Measurements from ENCODE around the gene RAB11FIP4.

RAB11FIP4 gene

DNA sequence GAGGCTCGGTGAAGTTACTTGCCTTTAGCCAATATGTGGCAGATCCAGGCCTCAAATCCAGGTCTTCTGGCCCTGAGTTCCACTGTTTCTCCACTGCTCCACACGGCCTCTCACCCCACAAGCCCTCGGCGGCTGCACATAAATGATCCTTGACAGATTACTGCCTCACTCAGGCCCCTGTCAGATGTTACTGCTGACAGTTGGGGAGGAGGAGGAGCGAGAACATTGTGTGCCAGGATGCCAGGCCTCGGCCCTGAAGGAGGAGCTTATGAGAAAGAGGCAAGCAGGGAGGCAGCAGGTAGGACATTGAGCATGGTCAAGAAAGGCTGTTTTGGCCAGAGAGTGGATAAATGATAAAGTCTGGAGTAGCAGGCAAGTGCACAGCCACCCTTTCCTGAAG is 88.6 kb downstream of the RAB11FIP4 start:
- no peaks in the 10 kb centered on the region for H3K27me3 ChIP-seq (ENCODE audit: insufficient read depth, low read depth, severe bottlenecking)
- TF ChIP-seq, protein P1, sequence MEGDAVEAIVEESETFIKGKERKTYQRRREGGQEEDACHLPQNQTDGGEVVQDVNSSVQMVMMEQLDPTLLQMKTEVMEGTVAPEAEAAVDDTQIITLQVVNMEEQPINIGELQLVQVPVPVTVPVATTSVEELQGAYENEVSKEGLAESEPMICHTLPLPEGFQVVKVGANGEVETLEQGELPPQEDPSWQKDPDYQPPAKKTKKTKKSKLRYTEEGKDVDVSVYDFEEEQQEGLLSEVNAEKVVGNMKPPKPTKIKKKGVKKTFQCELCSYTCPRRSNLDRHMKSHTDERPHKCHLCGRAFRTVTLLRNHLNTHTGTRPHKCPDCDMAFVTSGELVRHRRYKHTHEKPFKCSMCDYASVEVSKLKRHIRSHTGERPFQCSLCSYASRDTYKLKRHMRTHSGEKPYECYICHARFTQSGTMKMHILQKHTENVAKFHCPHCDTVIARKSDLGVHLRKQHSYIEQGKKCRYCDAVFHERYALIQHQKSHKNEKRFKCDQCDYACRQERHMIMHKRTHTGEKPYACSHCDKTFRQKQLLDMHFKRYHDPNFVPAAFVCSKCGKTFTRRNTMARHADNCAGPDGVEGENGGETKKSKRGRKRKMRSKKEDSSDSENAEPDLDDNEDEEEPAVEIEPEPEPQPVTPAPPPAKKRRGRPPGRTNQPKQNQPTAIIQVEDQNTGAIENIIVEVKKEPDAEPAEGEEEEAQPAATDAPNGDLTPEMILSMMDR (IDR thresholded peaks at IDR 0.05; ENCODE audit: low read depth, low read length) = no peak

GRCh38 chr17:31480904-31481782 is 89.7 kb downstream of the RAB11FIP4 start:
- no peak for DNase-seq
- no peak overlapping the region for H3K4me3 ChIP-seq (ENCODE audit: low read depth, low read length)
- H3K27ac ChIP-seq = no peak overlapping the region
- TF ChIP-seq, protein P1 (IDR thresholded peaks at IDR 0.05; ENCODE audit: low read depth, low read length) = no peak
- no peaks in the 10 kb centered on the region for H3K9me3 ChIP-seq (ENCODE audit: severe bottlenecking)
- H3K36me3 ChIP-seq = no peaks in the 10 kb centered on the region
- no peaks in the 10 kb centered on the region for H3K27me3 ChIP-seq (ENCODE audit: insufficient read depth, low read depth, severe bottlenecking)

More for the DNA sequence above, 88.6 kb downstream of the RAB11FIP4 start:
- peak; percentile 56 for DNase-seq
- Histone ChIP-seq H3K36me3 (no peaks in the 10 kb centered on the region), H3K4me3 (ENCODE audit: low read depth, low read length) (no peak overlapping the region), H3K27ac (no peak overlapping the region), H3K9me3 (ENCODE audit: severe bottlenecking) (no peaks in the 10 kb centered on the region)

GRCh38 chr17:31481783-31482081 is 90.3 kb downstream of the RAB11FIP4 start:
- no peak overlapping the region for H3K4me3 ChIP-seq (ENCODE audit: low read depth, low read length)
- H3K9me3 ChIP-seq (ENCODE audit: severe bottlenecking) = no peaks in the 10 kb centered on the region
- no peaks in the 10 kb centered on the region for H3K27me3 ChIP-seq (ENCODE audit: insufficient read depth, low read depth, severe bottlenecking)
- TF ChIP-seq, protein P1 (IDR thresholded peaks at IDR 0.05; ENCODE audit: low read depth, low read length) = no peak
- no peaks in the 10 kb centered on the region for H3K36me3 ChIP-seq
- DNase-seq = no peak
- no peak overlapping the region for H3K27ac ChIP-seq

- no peaks in the 10 kb centered on the region for H3K27me3 ChIP-seq (ENCODE audit: insufficient read depth, low read depth, severe bottlenecking)
These were observed 93.3 kb downstream of the RAB11FIP4 start for GRCh38 chr17:31484821-31485220.

GRCh38 chr17:31486351-31487062 is 95.0 kb downstream of the RAB11FIP4 start:
- H3K4me3 ChIP-seq (ENCODE audit: low read depth, low read length) = no peak overlapping the region
- H3K27me3 ChIP-seq (ENCODE audit: insufficient read depth, low read depth, severe bottlenecking) = no peaks in the 10 kb centered on the region
- TF ChIP-seq, protein P1 (IDR thresholded peaks at IDR 0.05; ENCODE audit: low read depth, low read length) = no peak
- DNase-seq = no peak
- H3K27ac ChIP-seq = no peak overlapping the region
- no peaks in the 10 kb centered on the region for H3K36me3 ChIP-seq
- no peaks in the 10 kb centered on the region for H3K9me3 ChIP-seq (ENCODE audit: severe bottlenecking)

More at GRCh38 chr17:31484821-31485220, 93.3 kb downstream of the RAB11FIP4 start:
- Histone ChIP-seq H3K36me3 (no peaks in the 10 kb centered on the region), H3K9me3 (ENCODE audit: severe bottlenecking) (no peaks in the 10 kb centered on the region), H3K27ac (no peak overlapping the region), H3K4me3 (ENCODE audit: low read depth, low read length) (no peak overlapping the region)
- TF ChIP-seq, protein P1 (IDR thresholded peaks at IDR 0.05; ENCODE audit: low read depth, low read length) = no peak
- DNase-seq = no peak

Measured in WERI-Rb-1 (cell line).